ENCODE measurements around the gene MYL3. TPM values are rescaled to one million over a fixed set of nuclear protein-coding genes. Genes with fewer than 3 reads are reported as not detected.
A peak's percentile ranks its signal among the peaks of the same experiment; 100 is the strongest.

MYL3 gene
- polyA plus RNA-seq, 4 donors = 1.4 to 81.6 (median 24.2) TPM

- FAIRE-seq (no peak), DNase-seq (peak in 1 of 2 donors; percentile 67)
- WGBS, 3 donors = 74 to 81% (median 76%) methylated on average over 10 of the region's 10 CpGs
- Histone ChIP-seq H3K27ac (ENCODE audit: low read depth in 1 of 3, low read length in 2 of 3) (peak overlapping the region in 1 of 3 donors; percentile 70), H3K4me3 (ENCODE audit: low read depth in 1 of 3, low read length in 3 of 3) (no peak overlapping the region), H3K4me1 (ENCODE audit: control insufficient read depth in 3 of 3, insufficient read depth in 2 of 3, low read depth in 1 of 3, low read length in 2 of 3) (peaks cover 0 to 56% (median 0%) of the 10 kb centered on the region in 3 donors), H3K36me3 (ENCODE audit: control insufficient read depth in 3 of 3, insufficient read depth in 2 of 3, low read depth in 1 of 3, low read length in 3 of 3) (peaks cover 0 to 2% (median 0%) of the 10 kb centered on the region in 3 donors), H3K27me3 (ENCODE audit: control insufficient read depth in 3 of 3, insufficient read depth in 3 of 3, low read length in 3 of 3) (peaks cover 0 to 29% (median 5%) of the 10 kb centered on the region in 3 donors), H3K9me3 (ENCODE audit: control insufficient read depth in 2 of 2, insufficient read depth in 1 of 2, low read depth in 1 of 2, low read length in 1 of 2) (no peaks in the 10 kb centered on the region)
These were observed 13.4 kb upstream of the MYL3 start for GRCh38 chr3:46876313-46877300.

GRCh38 chr3:46875560-46875959 lies 12.3 kb upstream of the MYL3 start:
- Histone ChIP-seq H3K27me3 (ENCODE audit: control insufficient read depth in 3 of 3, insufficient read depth in 3 of 3, low read length in 3 of 3) (peaks cover 0 to 19% (median 0%) of the 10 kb centered on the region in 3 donors), H3K4me1 (ENCODE audit: control insufficient read depth in 3 of 3, insufficient read depth in 2 of 3, low read depth in 1 of 3, low read length in 2 of 3) (peaks cover 0 to 52% (median 0%) of the 10 kb centered on the region in 3 donors), H3K27ac (ENCODE audit: low read depth in 1 of 3, low read length in 2 of 3) (no peak overlapping the region), H3K9me3 (ENCODE audit: control insufficient read depth in 2 of 2, insufficient read depth in 1 of 2, low read depth in 1 of 2, low read length in 1 of 2) (no peaks in the 10 kb centered on the region), H3K4me3 (ENCODE audit: low read depth in 1 of 3, low read length in 3 of 3) (no peak overlapping the region), H3K36me3 (ENCODE audit: control insufficient read depth in 3 of 3, insufficient read depth in 2 of 3, low read depth in 1 of 3, low read length in 3 of 3) (no peaks in the 10 kb centered on the region)
- WGBS, 3 donors = 85 to 92% (median 91%) methylated on average over 9 of the region's 9 CpGs
- no peak for FAIRE-seq
- DNase-seq = no peak

- WGBS, 3 donors = 33 to 78% (median 56%) methylated on average over 18 of the region's 18 CpGs
- FAIRE-seq = no peak
- H3K27ac ChIP-seq (ENCODE audit: low read depth in 1 of 3, low read length in 2 of 3) = peak overlapping the region in 1 of 3 donors; percentile 53
- no peaks in the 10 kb centered on the region for H3K36me3 ChIP-seq (ENCODE audit: control insufficient read depth in 3 of 3, insufficient read depth in 2 of 3, low read depth in 1 of 3, low read length in 3 of 3)
- no peak overlapping the region for H3K4me3 ChIP-seq (ENCODE audit: low read depth in 1 of 3, low read length in 3 of 3)
- no peaks in the 10 kb centered on the region for H3K9me3 ChIP-seq (ENCODE audit: control insufficient read depth in 2 of 2, insufficient read depth in 1 of 2, low read depth in 1 of 2, low read length in 1 of 2)
- peaks cover 0 to 16% (median 0%) of the 10 kb centered on the region in 3 donors for H3K27me3 ChIP-seq (ENCODE audit: control insufficient read depth in 3 of 3, insufficient read depth in 3 of 3, low read length in 3 of 3)
- peak in 1 of 2 donors; percentile 17 for DNase-seq
- peaks cover 0 to 52% (median 0%) of the 10 kb centered on the region in 3 donors for H3K4me1 ChIP-seq (ENCODE audit: control insufficient read depth in 3 of 3, insufficient read depth in 2 of 3, low read depth in 1 of 3, low read length in 2 of 3)
These were observed 11.2 kb upstream of the MYL3 start for GRCh38 chr3:46874430-46874829.

- no peaks in the 10 kb centered on the region for H3K36me3 ChIP-seq (ENCODE audit: control insufficient read depth in 3 of 3, insufficient read depth in 2 of 3, low read depth in 1 of 3, low read length in 3 of 3)
- no peaks in the 10 kb centered on the region for H3K9me3 ChIP-seq (ENCODE audit: control insufficient read depth in 2 of 2, insufficient read depth in 1 of 2, low read depth in 1 of 2, low read length in 1 of 2)
- FAIRE-seq (no peak), DNase-seq (no peak)
- 57 to 65% (median 64%) methylated on average over 5 of the region's 5 CpGs for WGBS, 3 donors
- peaks cover 0 to 16% (median 0%) of the 10 kb centered on the region in 3 donors for H3K27me3 ChIP-seq (ENCODE audit: control insufficient read depth in 3 of 3, insufficient read depth in 3 of 3, low read length in 3 of 3)
- H3K4me3 ChIP-seq (ENCODE audit: low read depth in 1 of 3, low read length in 3 of 3) = no peak overlapping the region
- peaks cover 0 to 43% (median 0%) of the 10 kb centered on the region in 3 donors for H3K4me1 ChIP-seq (ENCODE audit: control insufficient read depth in 3 of 3, insufficient read depth in 2 of 3, low read depth in 1 of 3, low read length in 2 of 3)
- H3K27ac ChIP-seq (ENCODE audit: low read depth in 1 of 3, low read length in 2 of 3) = peak overlapping the region in 1 of 3 donors; percentile 50
These were observed 10.3 kb upstream of the MYL3 start for GRCh38 chr3:46873521-46873920.

GRCh38 chr3:46871222-46871621 lies 8.0 kb upstream of the MYL3 start:
- FAIRE-seq (no peak), DNase-seq (no peak)
- no peaks in the 10 kb centered on the region for H3K9me3 ChIP-seq (ENCODE audit: control insufficient read depth in 2 of 2, insufficient read depth in 1 of 2, low read depth in 1 of 2, low read length in 1 of 2)
- no peaks in the 10 kb centered on the region for H3K36me3 ChIP-seq (ENCODE audit: control insufficient read depth in 3 of 3, insufficient read depth in 2 of 3, low read depth in 1 of 3, low read length in 3 of 3)
- peaks cover 0 to 22% (median 0%) of the 10 kb centered on the region in 3 donors for H3K4me1 ChIP-seq (ENCODE audit: control insufficient read depth in 3 of 3, insufficient read depth in 2 of 3, low read depth in 1 of 3, low read length in 2 of 3)
- no peak overlapping the region for H3K4me3 ChIP-seq (ENCODE audit: low read depth in 1 of 3, low read length in 3 of 3)
- H3K27me3 ChIP-seq (ENCODE audit: control insufficient read depth in 3 of 3, insufficient read depth in 3 of 3, low read length in 3 of 3) = peaks cover 0 to 16% (median 0%) of the 10 kb centered on the region in 3 donors
- no peak overlapping the region for H3K27ac ChIP-seq (ENCODE audit: low read depth in 1 of 3, low read length in 2 of 3)
- WGBS, 3 donors = 62 to 67% (median 66%) methylated on average over 10 of the region's 10 CpGs

GRCh38 chr3:46870651-46871050 lies 7.4 kb upstream of the MYL3 start:
- peaks cover 0 to 16% (median 0%) of the 10 kb centered on the region in 3 donors for H3K27me3 ChIP-seq (ENCODE audit: control insufficient read depth in 3 of 3, insufficient read depth in 3 of 3, low read length in 3 of 3)
- H3K9me3 ChIP-seq (ENCODE audit: control insufficient read depth in 2 of 2, insufficient read depth in 1 of 2, low read depth in 1 of 2, low read length in 1 of 2) = no peaks in the 10 kb centered on the region
- H3K4me3 ChIP-seq (ENCODE audit: low read depth in 1 of 3, low read length in 3 of 3) = no peak overlapping the region
- DNase-seq (no peak), FAIRE-seq (no peak)
- H3K4me1 ChIP-seq (ENCODE audit: control insufficient read depth in 3 of 3, insufficient read depth in 2 of 3, low read depth in 1 of 3, low read length in 2 of 3) = peaks cover 0 to 16% (median 0%) of the 10 kb centered on the region in 3 donors
- H3K27ac ChIP-seq (ENCODE audit: low read depth in 1 of 3, low read length in 2 of 3) = no peak overlapping the region
- H3K36me3 ChIP-seq (ENCODE audit: control insufficient read depth in 3 of 3, insufficient read depth in 2 of 3, low read depth in 1 of 3, low read length in 3 of 3) = no peaks in the 10 kb centered on the region
- 78 to 83% (median 80%) methylated on average over 4 to 5 of the region's 5 CpGs for WGBS, 3 donors

- no peak for FAIRE-seq
- Histone ChIP-seq H3K36me3 (ENCODE audit: control insufficient read depth in 3 of 3, insufficient read depth in 2 of 3, low read depth in 1 of 3, low read length in 3 of 3) (no peaks in the 10 kb centered on the region), H3K27ac (ENCODE audit: low read depth in 1 of 3, low read length in 2 of 3) (no peak overlapping the region), H3K9me3 (ENCODE audit: control insufficient read depth in 2 of 2, insufficient read depth in 1 of 2, low read depth in 1 of 2, low read length in 1 of 2) (no peaks in the 10 kb centered on the region), H3K4me3 (ENCODE audit: low read depth in 1 of 3, low read length in 3 of 3) (no peak overlapping the region), H3K27me3 (ENCODE audit: control insufficient read depth in 3 of 3, insufficient read depth in 3 of 3, low read length in 3 of 3) (peaks cover 0 to 16% (median 0%) of the 10 kb centered on the region in 3 donors), H3K4me1 (ENCODE audit: control insufficient read depth in 3 of 3, insufficient read depth in 2 of 3, low read depth in 1 of 3, low read length in 2 of 3) (peaks cover 0 to 17% (median 0%) of the 10 kb centered on the region in 3 donors)
- WGBS, 3 donors = 70 to 75% (median 71%) methylated on average over 10 of the region's 10 CpGs
- no peak for DNase-seq
These were observed 6.2 kb upstream of the MYL3 start for GRCh38 chr3:46869440-46869839.

GRCh38 chr3:46868948-46869347 lies 5.7 kb upstream of the MYL3 start:
- Histone ChIP-seq H3K9me3 (ENCODE audit: control insufficient read depth in 2 of 2, insufficient read depth in 1 of 2, low read depth in 1 of 2, low read length in 1 of 2) (no peaks in the 10 kb centered on the region), H3K27ac (ENCODE audit: low read depth in 1 of 3, low read length in 2 of 3) (no peak overlapping the region), H3K36me3 (ENCODE audit: control insufficient read depth in 3 of 3, insufficient read depth in 2 of 3, low read depth in 1 of 3, low read length in 3 of 3) (no peaks in the 10 kb centered on the region), H3K4me1 (ENCODE audit: control insufficient read depth in 3 of 3, insufficient read depth in 2 of 3, low read depth in 1 of 3, low read length in 2 of 3) (peaks cover 0 to 22% (median 0%) of the 10 kb centered on the region in 3 donors), H3K27me3 (ENCODE audit: control insufficient read depth in 3 of 3, insufficient read depth in 3 of 3, low read length in 3 of 3) (peaks cover 0 to 16% (median 0%) of the 10 kb centered on the region in 3 donors), H3K4me3 (ENCODE audit: low read depth in 1 of 3, low read length in 3 of 3) (no peak overlapping the region)
- FAIRE-seq (no peak), DNase-seq (no peak)
- WGBS, 3 donors = 58 to 78% (median 73%) methylated on average over 7 of the region's 7 CpGs

All from small intestine (tissue), 7 donors.